H1 (cell line): Measurements from ENCODE around the gene RER1.

ENCODE experiments used
- CEBPB ChIP-seq: IDR thresholded peaks from 2 replicates; pipeline ENCODE4 v1.6.1; 2012; ENCODE audit warnings: low read depth, low read length
- POLR2A ChIP-seq, 2 experiments: IDR thresholded peaks; 1 replicate in 1 of 2; 2 replicates in 1 of 2; pipeline ENCODE4 v1.6.1; 2011; ENCODE audit warnings: low read depth in 2 of 2, low read length in 2 of 2, mild to moderate bottlenecking in 2 of 2; ENCODE audit errors: control extremely low read depth in 1 of 2
- RFX5 ChIP-seq: IDR thresholded peaks from 2 replicates; pipeline ENCODE4 v1.6.1; 2011; ENCODE audit warnings: low read depth, low read length, improper control_type of control experiment, borderline replicate concordance
- TAF1 ChIP-seq: IDR thresholded peaks from 2 replicates; pipeline ENCODE4 v1.6.1; 2011; ENCODE audit warnings: mild to moderate bottlenecking, low read depth, low read length
- USF2 ChIP-seq: IDR thresholded peaks from 2 replicates; pipeline ENCODE4 v1.6.1; 2011; ENCODE audit warnings: low read length, improper control_type of control experiment
- TF ChIP-seq, protein P1 (sequence below), 3 experiments: IDR thresholded peaks; 1 replicate in 2 of 3; 2 replicates in 1 of 3; pipeline versions ENCODE4 v1.5.1 to v1.6.1; 2011; ENCODE audit warnings: low read length in 3 of 3, mild to moderate bottlenecking in 3 of 3, inconsistent platforms in 2 of 3, low read depth in 1 of 3, moderate library complexity in 1 of 3; ENCODE audit not compliant: insufficient read depth in 1 of 3; ENCODE audit errors: control extremely low read depth in 1 of 3

DNA sequence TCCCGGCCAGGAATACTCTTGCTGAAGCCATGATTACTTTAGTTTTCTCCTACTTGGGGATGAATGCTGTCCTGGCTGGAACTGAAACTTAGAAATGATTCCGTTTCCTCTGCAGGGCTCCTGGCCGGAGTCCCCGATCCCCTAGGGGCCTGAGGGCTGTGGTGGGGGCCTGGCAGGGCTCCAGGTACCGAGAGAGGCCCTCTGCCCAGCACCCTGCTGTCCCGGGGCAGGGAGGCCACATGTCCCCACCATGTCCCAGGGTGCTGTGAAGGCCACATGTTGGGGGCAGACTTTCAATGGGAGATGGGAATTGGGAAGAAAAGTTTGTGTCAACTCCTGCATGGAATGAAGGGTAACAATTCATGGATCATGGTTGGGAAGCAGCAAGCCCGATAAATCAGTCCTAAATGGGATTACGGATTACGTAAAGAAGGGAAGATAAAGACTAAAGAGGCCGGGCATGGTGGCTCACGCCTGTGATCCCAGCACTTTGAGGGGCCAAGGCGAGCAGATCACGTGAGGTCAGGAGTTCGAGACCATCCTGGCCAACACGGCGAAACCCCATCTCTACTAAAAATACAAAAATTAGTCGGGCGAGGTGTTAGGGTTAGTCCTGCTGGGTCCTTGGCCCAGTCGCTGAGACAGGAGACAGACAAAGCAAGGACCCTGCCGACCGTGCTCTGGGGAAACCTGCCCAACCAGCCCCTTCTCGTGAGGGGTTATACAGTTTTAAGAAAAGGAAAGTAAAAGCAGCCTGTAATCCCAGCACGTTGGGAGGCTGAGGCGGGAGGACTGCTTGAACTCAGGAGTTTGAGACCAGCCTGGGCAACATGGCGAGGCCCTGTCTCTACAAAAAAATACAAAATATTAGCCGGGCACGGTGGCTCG is 37.8 kb upstream of the RER1 start:
- TF ChIP-seq, protein P1, sequence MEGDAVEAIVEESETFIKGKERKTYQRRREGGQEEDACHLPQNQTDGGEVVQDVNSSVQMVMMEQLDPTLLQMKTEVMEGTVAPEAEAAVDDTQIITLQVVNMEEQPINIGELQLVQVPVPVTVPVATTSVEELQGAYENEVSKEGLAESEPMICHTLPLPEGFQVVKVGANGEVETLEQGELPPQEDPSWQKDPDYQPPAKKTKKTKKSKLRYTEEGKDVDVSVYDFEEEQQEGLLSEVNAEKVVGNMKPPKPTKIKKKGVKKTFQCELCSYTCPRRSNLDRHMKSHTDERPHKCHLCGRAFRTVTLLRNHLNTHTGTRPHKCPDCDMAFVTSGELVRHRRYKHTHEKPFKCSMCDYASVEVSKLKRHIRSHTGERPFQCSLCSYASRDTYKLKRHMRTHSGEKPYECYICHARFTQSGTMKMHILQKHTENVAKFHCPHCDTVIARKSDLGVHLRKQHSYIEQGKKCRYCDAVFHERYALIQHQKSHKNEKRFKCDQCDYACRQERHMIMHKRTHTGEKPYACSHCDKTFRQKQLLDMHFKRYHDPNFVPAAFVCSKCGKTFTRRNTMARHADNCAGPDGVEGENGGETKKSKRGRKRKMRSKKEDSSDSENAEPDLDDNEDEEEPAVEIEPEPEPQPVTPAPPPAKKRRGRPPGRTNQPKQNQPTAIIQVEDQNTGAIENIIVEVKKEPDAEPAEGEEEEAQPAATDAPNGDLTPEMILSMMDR (IDR thresholded peaks at IDR 0.05; ENCODE audit: control extremely low read depth in 1 of 3, insufficient read depth in 1 of 3, low read depth in 1 of 3, low read length in 3 of 3), result no peak
- no peak for TF ChIP-seq TAF1
- no peak for TF ChIP-seq USF2
- TF ChIP-seq CEBPB, result no peak
- no peak for TF ChIP-seq RFX5
- TF ChIP-seq POLR2A (IDR thresholded peaks at IDR 0.05; ENCODE audit: control extremely low read depth in 1 of 2, low read depth in 2 of 2, low read length in 2 of 2), result no peak
